HG03103 (cell line): ENCODE measurements around the gene SUDS3.
A peak's percentile ranks its signal among the peaks of the same experiment; 100 is the strongest.

ENCODE experiments used
- ATAC-seq: cut with Tn5 transposase; IDR thresholded peaks from one replicate; pipeline ENCODE4 v1.9.1; 2021; ENCODE audit warnings: low read depth; ENCODE audit not compliant: unreplicated experiment

SUDS3 gene

DNA sequence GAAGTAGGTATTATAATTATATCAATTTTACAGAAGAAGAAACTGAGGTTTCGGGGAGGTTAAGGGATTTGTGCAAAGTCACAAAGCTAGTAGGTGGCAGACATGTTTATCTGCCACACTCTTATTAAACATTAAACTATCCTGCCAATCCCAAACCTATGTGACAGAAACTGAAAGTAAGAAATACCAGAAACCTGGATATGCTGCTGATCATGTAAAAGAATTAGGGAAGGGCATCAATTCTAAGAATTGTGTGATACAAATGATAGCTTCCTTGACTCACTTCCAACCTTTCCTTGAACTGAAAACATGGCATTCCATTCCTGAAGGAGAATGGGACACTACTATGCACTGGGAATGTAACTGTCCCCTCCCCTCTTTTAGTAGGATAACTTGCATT is 20.5 kb upstream of the SUDS3 start:
- no peak for ATAC-seq

DNA sequence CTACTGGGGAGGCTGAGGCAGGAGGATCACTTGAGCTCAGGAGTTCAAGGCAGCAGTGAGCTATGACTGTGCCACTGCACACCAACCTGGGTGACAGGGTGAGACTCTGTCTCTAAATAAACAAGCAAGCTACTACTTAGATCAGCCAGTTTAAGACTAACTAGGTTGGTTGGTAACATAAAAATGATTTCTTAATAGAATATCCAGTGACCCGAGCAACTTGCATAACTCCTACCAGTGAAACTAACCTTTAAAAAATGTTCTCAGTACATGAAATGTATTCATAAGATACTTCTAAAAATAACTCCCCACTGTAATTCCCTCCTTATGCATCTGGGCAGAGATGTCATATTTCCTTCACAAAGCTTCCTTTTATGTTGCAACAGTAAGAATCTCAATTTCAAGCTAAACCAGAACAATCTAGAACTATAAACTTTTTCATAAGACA is 19.5 kb upstream of the SUDS3 start:
- ATAC-seq = no peak

DNA sequence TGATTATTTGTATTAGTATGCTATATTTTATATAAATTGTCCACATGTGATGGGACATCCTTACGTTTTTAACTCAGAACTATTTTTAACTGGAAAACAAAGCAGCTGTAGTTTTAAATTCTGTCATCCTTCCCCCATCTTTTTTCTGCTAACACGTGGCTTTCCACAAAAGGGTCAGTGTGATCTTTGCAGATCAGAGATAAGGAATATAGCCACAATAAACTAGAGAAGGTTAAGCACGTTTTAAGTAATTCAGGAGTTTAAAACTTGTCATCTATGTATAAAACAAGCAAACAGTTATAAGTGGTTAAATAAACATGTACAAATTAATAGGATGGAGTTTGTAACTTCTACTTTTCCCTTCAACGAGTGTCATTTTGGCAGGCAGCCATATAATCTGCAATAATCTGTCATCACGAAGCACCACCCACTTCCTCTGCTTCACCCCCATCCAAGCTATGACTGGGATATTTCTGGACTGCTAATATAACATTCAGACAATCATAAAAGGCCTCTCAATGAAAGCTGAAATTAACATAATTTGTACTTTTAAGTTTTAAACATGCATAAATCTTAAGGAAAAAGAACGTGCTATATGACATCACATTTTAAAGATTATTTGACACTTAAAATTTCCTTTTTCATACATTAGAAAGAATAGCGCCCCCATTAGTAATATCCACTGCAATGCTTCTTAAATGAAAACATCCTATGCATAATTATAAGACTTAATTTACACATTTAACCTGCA is 18.9 kb upstream of the SUDS3 start:
- ATAC-seq = no peak

DNA sequence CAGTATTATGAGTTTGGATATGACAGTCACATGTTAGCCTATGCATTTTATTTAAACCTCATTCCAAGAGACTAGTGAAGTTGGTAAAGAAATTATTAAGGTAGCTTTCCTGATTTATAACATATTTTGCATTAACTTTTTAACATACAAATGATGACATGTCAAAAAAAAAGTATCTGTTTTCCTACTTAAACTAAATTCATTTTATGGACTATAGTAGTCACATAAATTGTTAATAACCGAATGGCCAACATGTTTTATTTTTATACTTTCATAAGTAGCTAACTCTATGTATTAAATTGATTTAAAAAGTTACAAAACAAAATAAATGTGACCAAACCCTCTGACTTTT is 18.4 kb upstream of the SUDS3 start:
- ATAC-seq = no peak

DNA sequence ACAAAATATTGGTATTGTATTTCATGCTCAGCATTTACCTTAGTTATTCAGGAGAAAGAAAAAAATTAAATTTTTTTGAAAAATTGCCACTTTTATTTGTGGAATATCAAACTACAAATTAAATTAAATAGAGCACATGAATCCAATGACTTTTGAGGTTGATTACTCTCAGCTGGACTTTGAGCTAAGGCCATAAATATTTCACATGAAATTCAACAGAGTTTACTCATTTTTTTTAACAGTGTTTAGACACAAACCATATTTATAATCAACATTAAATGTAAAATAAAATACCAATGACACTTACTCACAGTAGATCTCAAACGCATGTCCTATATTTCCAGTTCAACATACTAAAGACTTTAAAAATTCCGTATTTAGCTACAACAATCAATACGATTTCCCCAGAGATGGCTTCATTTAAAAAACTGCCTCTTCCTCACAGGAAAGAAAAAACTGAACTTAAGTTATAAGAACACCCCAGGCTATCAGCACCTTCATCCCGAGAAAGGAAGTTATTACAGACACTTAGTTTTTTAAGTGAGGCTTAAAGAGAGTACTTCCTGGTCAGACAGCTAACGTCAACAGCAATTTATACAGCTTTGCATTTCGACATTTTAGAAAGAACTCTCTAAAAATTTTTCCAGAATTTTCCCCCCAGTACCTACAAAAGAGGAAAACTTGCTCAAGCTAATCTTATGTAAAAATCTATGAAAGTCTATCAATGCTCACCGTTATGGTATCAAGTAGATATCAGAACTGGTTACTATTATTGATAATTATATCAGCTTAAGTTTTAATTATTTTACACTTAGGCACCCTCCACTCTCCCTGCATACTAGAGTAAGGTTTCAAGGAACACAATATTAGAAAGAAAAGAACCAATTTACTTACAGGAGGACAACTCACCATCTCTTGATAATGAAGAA is 17.5 kb upstream of the SUDS3 start:
- ATAC-seq = no peak

DNA sequence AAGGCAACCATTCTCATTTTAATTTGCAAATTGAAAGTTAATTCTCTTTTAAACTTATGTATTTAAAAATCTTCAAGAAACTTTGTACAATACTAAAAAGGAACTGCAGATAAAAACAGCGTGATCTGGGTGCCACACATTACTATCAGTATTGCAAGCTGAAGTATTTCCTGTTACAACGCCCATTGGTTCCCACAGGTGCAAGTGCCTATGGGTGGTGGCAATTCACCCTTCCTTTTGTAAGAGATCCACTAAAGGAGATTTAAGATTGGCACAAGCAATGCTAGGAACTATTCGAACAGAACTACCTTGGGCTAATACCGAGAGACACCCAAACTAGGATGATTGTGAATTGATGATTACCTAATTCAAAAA is 16.8 kb upstream of the SUDS3 start:
- no peak for ATAC-seq

DNA sequence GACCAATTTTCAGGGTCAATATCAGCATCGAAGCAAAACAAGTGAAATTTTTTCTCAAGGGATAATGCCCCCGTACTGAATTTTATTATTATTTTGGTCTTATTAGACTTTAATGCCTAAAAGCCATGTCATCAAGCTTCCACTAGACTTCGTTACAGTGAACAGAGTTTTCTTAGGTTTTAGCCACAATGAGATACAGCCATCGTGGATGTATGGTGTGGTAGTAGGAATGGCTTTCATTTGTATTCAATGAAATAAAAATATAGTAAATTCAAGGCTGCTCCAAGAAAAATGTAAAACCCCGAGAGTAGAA is 15.3 kb upstream of the SUDS3 start:
- no peak for ATAC-seq

DNA sequence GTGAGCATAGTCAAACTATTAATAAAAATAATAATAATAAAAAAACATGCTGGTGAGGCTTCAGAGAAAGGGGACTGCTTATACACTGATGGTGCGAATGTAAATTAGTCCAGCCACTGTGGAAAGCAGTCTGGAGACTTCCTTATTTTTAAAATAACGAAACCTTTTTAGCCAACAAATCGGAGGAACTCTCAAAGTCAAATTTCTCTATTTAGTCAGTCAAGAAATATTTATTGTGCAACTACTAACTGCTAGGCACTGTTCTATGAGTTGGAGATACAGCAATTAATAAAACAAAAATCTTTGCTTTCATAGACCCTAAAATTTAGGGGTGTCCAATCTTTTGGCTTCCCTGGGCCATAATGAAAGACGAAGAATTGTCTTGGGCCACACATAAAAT is 14.5 kb upstream of the SUDS3 start:
- no peak for ATAC-seq

DNA sequence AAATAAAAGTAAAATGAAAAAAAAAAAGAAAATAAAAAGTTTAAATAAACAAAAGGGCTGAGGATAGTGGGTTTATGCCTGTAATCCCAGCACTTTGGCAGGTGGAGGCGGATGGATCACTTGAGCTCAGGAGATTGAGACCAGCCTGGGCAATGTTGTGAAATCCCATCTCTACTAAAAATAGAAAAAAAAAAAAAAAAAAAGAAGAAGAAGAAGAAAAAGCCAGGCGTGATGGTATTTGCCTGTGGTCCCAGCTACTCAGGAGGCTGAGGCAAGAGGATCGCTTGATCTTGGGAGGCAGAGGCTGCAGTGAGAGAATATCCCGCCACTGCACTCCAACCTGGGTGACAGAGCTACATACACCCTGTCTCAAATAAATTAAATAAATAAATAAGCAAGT is 7.5 kb upstream of the SUDS3 start:
- ATAC-seq = no peak

DNA sequence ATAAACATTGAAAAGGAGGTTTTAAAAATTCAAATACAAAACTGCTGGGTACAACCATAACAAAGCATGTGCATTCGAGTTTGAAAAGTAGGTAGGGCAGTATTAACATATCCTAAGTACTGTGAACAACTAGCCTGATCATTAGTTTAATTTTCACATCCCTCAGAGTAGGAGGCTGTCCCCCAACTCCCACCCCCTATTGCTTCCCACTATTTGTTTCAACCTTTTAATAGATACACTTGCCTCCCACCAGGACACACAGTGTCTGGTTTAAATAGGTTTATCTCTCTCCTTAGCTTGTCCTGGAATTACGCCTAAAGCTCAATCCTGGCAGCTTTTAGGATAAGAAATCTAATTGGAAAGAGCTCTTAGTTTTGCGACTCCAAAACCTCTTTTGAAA is 5.8 kb upstream of the SUDS3 start:
- ATAC-seq = no peak

DNA sequence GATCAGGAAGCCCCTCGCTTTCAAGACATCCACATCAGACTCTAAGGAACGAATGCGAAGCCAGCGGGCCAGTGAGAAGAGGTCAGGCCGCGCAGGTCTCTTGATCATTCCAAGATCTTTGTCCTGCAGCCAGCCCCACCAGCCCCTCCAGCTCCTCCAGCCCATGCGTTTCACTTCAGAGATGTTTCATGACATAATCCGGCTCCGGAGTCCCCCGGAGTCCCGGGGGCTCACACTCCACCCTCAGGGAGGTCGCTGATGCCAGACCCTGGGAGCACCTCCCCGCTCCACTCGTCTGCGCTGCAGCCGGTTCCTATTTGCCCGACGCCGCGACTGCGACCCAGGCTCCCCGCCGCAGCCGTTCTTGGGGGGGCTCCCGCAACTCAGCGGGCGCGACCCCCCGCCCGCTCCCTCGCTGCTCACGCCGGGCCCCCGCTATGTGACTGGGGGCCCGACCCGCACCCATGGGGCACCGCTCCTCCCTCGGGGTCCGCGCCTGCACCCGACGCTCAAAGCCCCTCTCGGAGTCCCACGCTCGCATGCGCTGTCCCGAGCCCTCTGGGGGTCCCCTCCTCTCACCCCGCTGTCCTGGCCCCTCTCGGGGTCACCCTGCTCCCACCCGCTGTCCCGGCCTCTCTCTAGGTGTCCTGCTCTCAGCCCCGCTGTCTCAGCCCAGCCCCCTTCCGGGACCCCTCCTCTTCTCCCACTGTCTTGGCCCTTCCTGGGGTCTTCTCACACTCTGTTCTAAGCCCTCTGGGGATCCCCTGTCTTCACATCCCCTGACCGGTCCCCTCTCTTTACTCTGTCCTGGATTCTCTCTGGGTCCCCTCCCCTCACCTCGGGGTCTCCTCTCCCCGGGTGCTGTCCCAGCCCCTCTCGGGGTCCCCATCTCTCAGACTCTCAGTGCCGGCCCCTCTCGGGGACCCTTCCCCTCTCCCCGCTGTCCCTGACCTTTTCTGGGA is 4.8 kb upstream of the SUDS3 start:
- ATAC-seq = no peak

DNA sequence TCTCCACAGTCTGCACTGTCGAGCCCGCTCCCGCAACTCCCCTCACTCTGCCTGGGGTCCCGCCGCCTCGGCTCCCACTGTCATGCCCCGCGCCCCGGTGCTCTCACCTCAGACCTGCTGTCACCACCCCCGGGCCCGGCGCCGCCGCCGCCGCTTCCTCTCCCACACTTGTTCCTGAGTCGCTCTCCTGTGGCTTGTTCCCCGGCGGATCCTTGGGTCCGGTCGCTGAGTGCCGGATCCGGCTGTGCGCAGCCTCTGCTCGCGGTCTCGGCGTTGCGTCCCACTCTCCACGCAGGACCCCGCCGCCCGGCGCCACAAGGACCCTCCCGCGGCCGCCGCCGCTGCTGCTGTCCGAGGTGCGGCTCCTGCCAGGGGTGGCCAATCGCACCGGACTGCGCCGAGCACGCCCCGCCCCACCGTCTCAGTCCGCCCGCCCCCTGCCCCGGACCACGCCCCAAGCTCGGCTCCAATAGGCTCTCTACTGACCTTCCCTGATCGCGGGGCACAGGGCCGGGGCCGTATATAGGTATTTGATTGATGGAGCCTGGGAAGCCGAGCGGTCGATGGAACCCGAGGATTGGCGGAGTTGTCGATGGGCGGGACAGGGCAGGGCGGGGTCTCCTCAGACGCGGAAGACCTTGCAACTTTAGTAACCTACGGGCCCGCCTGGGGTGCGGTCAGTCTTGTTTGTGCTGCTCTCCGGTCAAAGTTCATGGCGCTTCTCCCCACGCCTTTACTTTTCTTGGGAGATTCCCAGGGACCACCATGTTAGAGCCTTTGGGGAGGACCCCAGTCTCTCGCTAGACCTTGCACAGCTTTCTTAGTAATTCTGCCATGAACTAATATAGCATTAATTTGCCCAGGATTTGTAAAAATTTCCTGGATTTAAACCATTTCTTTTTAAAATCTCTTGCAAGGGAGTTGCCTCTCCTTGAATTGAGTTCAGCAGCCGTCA is 3.5 kb upstream of the SUDS3 start, which contains the start of gene TAOK3:
TAOK3 (minus strand) TSS at position 367 of the 955 bp plus-strand sequence. CDS start 117,340 bp downstream, outside the sequence.
- ATAC-seq = peak; percentile 64

DNA sequence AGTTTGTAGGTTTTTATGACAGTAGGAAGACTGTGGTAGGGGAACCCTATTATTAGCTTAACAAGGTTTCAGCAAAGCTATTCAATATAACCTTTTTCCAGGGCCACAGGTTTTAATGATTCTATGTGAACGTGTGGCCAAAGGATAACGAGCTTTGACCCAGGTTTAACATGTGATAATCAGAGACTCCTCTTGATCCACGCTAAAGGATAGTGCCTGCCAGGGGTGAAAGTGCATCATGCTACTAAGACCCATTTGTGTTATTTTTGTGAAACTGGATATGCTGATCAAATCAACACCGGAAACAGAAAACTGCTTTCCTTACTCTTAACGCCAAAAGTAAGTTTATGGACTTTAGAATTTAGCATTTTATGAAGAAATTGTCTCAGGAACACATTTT is 2.7 kb upstream of the SUDS3 start:
- ATAC-seq = no peak

DNA sequence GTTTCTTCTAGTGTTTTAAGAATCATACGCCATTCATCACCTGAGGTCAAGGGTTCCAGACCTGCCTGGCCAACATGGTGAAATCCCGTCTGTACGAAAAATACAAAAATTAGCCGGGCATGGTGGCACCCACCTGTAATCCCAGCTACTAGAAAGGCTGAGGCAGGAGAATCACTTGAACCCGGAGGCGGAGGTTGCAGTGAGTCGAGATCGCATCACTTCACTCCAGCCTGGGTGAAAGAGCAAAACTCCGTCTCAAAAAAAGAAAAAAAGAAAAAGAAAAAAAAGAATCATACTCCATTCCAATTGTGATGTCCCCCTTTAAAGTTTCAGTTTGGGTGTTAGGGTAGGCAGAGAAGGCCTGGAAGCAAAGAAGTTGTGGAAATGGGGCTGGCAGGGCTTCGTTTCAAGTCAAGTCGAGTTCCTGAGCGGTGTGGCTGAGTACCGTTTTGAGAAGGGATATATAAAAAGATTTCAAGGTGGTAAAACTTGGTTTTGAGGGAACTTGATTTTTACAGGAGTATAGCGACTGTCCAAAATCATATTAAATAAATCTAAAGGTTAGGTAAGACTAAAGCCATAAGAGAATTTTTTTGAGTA is 2.1 kb upstream of the SUDS3 start:
- no peak for ATAC-seq

DNA sequence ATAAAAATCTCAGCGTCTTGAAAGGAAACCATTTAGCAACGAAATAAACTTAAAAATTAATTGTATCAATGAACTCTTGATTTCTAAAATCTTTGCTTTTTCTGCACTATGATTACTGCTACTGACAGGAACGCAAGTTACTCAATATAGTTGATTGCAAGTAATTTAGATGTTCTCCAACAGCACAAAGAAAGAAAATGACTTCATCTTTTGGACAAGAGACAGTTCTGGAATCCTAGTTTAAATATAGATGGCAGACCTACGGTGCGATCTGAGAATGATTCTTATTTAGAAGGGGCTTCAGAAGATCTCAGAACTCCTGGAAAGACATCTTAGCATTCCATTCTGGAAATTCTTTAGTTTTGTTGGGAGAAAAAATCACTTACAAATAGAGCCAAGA is 1.4 kb upstream of the SUDS3 start:
- ATAC-seq = no peak

DNA sequence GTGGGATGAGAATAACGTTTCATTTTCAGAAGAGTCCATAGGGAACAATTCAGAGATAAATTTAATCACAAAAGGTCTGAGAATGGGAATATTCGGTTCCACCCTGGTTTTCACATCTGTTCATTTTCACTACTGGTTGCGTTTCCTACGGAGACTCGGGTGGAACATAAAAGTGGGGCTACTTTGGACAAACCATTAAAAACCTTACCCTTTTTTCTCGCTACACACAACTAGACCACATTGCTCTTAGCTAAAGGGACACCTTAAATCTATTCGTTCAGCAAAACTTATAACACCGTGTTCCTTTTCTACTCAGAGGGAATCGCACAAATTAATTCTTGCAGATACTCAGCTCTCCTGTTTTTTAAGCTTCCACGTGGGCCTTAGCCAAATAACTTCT is 1.0 kb upstream of the SUDS3 start:
- ATAC-seq = no peak

DNA sequence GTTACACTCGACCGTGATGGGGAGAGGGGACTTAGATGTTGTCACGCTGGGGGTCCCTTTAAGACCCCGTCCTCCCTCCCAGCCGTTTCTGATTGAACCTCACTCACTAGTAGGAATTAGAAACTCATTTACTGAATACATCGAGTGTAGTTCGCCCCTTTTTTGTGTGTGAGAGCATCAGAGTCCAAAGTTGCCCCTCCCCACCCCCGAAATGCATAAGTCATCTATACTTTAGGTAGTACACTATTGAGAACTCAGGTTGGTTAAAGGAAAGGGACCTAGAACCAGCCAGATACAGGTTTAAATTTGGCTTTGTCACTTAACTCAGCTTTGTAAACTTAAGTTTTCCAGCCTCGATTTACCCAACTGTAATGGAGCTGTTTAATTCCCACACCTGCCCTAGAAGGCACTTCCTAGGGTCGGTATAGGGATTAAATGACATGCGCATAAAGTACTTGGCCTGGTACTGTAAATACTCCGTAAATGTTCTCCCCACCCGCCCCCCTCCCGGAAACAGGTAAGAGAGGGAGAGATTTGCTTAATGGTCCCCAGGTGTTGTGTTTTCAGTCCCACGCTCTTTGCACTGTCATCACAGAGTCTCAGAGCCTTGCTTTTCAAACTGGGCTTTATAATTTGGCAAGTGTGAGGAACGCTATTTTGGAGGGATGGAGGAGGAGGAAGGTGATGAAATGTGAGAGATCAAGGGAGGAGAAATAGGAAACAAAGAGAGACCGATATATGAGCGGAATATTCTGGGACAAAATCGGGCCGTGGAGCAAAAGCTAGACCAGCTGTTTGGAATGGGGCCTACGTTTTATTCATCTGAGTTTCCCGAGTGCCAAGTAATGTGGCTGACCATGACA is 897 bp downstream of the SUDS3 start:
- no peak for ATAC-seq

DNA sequence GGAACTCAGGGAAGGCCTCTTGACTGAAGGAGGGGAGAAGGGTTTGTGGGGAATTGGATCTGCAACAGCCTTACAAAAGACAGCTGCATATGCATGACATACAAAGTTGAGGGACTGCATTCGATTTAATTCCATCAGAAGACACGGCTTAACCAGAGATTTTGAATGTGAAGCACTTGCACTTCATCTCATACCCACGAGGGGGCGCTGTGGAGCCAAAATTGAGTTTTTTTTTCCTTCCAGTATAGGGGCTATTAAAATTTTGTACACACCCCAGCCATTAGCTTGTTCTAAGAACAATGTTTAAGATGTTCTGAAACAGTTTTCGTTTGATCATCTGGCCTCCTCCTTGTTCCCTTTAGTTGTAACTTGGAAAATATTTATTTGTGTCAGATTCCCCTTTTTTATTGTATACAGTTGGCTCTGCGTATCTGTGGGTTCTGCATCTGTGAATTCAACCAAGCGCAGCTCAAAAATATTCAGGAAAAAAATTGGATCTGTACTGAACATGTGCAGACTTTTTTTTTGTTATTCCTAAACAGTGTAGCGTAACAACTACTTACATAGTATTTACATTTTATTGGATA is 1.6 kb downstream of the SUDS3 start:
- no peak for ATAC-seq
